ENCODE measurements around the gene CRB2.

Gene CRB2

GRCh38 chr9:123419721-123420591 is 64.0 kb downstream of the CRB2 start:
- H3K9me3 Mint-ChIP-seq: no peaks in the 10 kb centered on the region

GRCh38 chr9:123420592-123421111 is 64.7 kb downstream of the CRB2 start:
- no peaks in the 10 kb centered on the region for H3K4me1 Mint-ChIP-seq
- no peaks in the 10 kb centered on the region for H3K9me3 Mint-ChIP-seq
- no peak overlapping the region for H3K4me3 Mint-ChIP-seq
- H3K36me3 Mint-ChIP-seq: no peaks in the 10 kb centered on the region
- DNase-seq (ENCODE audit: low spot score in 2 of 2): no peak
- no peak overlapping the region for H3K27ac Mint-ChIP-seq
- ATAC-seq: no peak

More at GRCh38 chr9:123419721-123420591, 64.0 kb downstream of the CRB2 start:
- Mint-ChIP-seq H3K4me3 (no peak overlapping the region), H3K36me3 (no peaks in the 10 kb centered on the region), H3K4me1 (no peaks in the 10 kb centered on the region), H3K27ac (peak overlapping the region; percentile 9)
- DNase-seq (ENCODE audit: low spot score in 2 of 2): no peak
- ATAC-seq: no peak

DNA sequence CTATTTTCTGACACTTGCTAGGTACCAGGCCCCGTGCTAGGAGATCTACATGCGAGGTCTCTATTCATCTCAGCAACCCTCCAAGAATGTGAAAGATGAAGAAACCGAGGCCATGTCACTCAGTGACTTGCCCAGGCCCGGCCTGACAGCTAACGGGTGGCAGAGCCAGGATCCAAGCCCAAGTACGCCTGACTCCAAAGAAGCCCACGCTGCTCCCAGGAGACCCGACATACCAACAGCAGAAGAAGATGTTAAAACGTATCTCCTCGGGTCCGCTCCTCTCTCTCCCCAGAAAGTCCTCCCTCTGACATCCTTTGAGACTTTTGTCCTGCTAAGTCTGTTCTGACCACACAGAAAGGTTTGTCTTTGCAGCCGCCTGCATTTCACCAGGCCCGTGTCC is 65.2 kb downstream of the CRB2 start:
- DNase-seq (ENCODE audit: low spot score in 2 of 2): no peak
- Mint-ChIP-seq H3K4me3 (no peak overlapping the region), H3K36me3 (no peaks in the 10 kb centered on the region), H3K27ac (no peak overlapping the region), H3K4me1 (no peaks in the 10 kb centered on the region), H3K9me3 (no peaks in the 10 kb centered on the region)
- no peak for ATAC-seq

DNA sequence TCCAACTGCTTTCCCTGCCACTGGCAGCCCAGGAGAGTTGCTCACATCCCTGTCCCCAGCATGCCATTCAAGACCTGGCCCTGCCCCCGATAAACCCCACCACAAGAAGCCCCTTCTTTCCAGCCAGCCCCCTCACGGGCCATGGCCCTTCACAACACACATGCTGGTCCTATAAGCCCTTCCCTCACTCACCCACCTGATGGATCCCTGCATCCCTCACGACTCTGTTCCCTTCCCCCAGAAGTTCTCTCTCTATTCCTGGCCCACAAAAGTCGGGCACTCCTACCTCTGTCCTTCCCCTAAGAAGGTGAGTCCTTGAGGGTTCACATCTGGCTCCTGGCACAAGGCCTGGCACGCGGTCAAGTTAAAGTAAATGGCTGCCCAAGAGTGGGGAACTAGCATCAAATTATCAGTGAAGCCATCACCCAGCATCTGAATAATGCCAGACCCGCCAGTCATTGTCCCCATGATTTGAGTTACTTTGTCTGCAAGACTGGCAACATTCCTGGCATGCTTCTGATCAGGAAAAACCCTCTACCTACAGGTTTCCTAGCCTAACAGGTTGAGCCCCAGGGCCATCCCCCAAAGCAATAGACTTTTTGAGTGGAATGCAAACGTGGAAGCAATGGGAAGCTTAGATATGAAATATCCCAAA is 65.9 kb downstream of the CRB2 start:
- Mint-ChIP-seq H3K9me3 (no peaks in the 10 kb centered on the region), H3K4me1 (no peaks in the 10 kb centered on the region), H3K27ac (peak overlapping the region; percentile 41), H3K36me3 (no peaks in the 10 kb centered on the region), H3K4me3 (no peak overlapping the region)
- DNase-seq (ENCODE audit: low spot score in 2 of 2) (no peak), ATAC-seq (no peak)

DNA sequence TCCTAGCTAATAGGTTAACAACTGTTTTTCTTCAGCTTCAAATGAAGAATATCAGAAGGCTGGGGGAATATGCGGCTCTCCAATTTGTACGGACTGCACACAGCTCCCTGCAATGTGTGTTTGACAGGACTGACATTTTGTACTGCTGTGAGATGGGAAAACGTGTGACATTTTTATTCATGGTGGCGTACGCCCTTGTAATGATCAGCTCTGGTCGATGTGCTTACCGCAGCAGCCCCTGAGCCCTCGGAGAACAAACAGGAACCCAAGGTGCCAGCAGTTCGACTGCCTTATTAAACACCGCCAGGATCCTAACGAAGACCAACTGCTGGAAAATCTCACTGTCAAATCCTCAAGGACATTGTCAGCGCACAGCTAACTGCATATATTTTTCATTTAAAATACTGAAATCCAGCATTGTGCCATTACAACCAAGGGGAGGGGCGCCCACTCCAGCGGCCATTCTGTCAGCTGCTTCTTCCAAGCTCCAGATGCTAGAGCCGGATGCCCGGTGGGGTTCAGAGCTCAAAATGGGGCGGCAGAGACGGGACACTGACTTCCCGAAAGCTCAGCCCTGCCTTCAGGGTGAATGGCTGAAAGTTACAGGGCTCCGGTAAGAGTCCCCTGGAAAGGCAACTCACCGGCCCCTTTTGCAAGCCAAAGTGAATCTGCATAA is 66.8 kb downstream of the CRB2 start:
- Mint-ChIP-seq H3K36me3 (peaks cover 3% of the 10 kb centered on the region), H3K9me3 (no peaks in the 10 kb centered on the region), H3K4me3 (no peak overlapping the region), H3K4me1 (no peaks in the 10 kb centered on the region), H3K27ac (no peak overlapping the region)
- DNase-seq (ENCODE audit: low spot score in 2 of 2): no peak
- no peak for ATAC-seq

DNA sequence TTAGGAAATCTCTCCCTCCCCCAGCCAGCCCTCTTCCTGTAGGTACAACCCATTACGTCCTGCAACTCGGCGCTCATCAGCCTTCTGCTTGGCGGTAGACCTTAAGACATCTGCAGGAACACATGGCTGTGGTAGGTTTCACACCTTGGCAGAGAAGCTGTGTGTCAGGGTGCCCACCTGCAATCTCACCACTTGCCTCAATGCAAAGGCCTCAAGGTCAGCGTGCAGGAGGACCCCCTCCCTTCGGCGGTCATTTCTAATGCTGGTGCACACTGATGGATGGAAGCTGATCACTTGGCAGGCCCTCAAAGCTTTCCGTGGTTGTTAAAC is 67.3 kb downstream of the CRB2 start:
- H3K27ac Mint-ChIP-seq: no peak overlapping the region

DNA sequence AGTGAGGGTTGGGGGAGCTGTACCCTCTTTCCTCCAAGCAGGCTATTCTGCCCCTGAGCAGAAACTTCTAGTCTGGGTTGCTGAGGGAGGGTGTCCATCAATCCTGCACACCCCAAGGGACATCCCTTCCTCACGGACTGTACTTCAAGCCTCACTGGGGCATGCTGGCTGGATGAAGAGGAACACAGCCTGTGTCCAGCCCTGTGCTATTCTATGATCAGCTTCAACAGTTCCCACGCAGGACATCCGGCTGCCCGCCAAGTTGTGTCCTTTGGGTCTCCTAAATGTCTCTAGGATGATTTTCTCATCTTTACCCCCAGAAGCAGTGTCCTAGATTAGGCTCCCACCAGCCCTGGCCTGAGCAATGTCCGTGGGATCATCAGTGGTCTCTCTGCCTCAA is 68.1 kb downstream of the CRB2 start:
- ATAC-seq (no peak), DNase-seq (ENCODE audit: low spot score in 2 of 2) (no peak)
- no peak overlapping the region for H3K27ac Mint-ChIP-seq
- no peaks in the 10 kb centered on the region for H3K9me3 Mint-ChIP-seq
- no peaks in the 10 kb centered on the region for H3K4me1 Mint-ChIP-seq
- no peak overlapping the region for H3K4me3 Mint-ChIP-seq
- H3K36me3 Mint-ChIP-seq: peaks cover 8% of the 10 kb centered on the region

More for the DNA sequence above, 67.3 kb downstream of the CRB2 start:
- H3K36me3 Mint-ChIP-seq: peaks cover 8% of the 10 kb centered on the region
- H3K4me3 Mint-ChIP-seq: no peak overlapping the region
- H3K4me1 Mint-ChIP-seq: no peaks in the 10 kb centered on the region
- H3K9me3 Mint-ChIP-seq: no peaks in the 10 kb centered on the region
- DNase-seq (ENCODE audit: low spot score in 2 of 2): no peak
- no peak for ATAC-seq

DNA sequence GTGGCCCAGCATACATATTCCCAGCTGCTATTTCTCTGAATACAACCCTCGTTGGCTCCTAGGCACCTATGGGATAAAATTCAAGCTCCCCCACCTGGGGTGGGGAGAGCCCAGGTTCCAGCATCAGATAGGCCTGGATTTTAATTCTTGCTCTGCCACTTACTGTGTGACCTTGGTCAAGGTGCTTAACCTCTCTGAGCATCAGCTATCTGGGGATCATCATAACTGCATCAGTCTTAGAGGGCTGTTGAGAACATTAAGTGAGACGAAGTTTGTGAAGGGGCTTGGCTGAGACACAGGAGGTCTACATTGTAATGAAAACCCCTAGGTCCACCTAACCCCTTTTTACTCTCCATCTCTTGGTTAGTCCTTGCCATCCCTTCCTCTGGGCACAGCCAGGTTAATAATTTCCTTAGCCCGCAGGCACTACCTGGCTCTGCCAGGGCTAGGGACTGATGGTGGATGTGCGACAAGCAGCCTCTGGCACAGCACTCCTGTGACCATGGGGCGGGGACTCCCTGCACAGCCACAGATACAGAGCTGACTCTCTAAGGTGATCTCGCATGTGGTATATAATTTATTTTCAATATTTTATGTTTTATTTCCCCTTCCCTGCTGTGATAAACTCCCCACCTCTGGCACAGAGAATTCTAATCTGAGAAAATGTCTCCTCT is 68.7 kb downstream of the CRB2 start:
- no peak for DNase-seq (ENCODE audit: low spot score in 2 of 2)

GRCh38 chr9:123425261-123425821 is 69.3 kb downstream of the CRB2 start:
- no peaks in the 10 kb centered on the region for H3K4me1 Mint-ChIP-seq

More for the DNA sequence above, 68.7 kb downstream of the CRB2 start:
- peaks cover 8% of the 10 kb centered on the region for H3K36me3 Mint-ChIP-seq
- H3K4me1 Mint-ChIP-seq: no peaks in the 10 kb centered on the region
- peak overlapping the region; percentile 67 for H3K27ac Mint-ChIP-seq
- ATAC-seq: no peak
- H3K9me3 Mint-ChIP-seq: no peaks in the 10 kb centered on the region
- H3K4me3 Mint-ChIP-seq: no peak overlapping the region

DNA sequence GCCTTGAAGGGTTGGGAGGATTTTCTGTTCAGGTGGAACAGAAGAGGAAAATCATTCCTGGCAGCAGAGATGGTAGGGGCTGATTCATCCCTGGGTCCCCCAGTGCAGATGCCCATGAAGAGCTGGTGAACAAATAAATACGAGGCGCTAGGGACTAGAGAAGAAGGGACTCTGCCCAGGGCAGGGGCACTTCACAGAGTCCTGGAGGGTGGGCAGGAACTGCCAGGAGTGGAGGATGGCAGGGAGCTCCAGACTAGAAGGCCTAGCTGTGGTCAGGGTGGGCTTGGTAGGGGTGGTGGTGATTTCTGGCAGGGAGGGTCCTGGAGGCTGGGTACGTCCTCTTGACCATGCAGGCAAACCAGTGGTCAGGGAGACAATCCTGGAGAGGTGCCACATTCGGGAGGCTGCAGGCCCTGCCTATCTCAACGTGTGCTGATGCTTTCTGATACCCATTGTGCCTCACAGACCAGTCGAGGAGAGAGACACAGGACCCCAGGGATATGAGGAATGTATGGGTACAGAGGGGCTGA is 69.9 kb downstream of the CRB2 start:
- no peak overlapping the region for H3K27ac Mint-ChIP-seq
- ATAC-seq (no peak), DNase-seq (ENCODE audit: low spot score in 2 of 2) (no peak)
- peaks cover 8% of the 10 kb centered on the region for H3K36me3 Mint-ChIP-seq
- no peaks in the 10 kb centered on the region for H3K9me3 Mint-ChIP-seq
- H3K4me1 Mint-ChIP-seq: no peaks in the 10 kb centered on the region
- no peak overlapping the region for H3K4me3 Mint-ChIP-seq

More at GRCh38 chr9:123425261-123425821, 69.3 kb downstream of the CRB2 start:
- DNase-seq (ENCODE audit: low spot score in 2 of 2) (no peak), ATAC-seq (no peak)
- Mint-ChIP-seq H3K27ac (peak overlapping the region; percentile 67), H3K9me3 (no peaks in the 10 kb centered on the region), H3K4me3 (no peak overlapping the region), H3K36me3 (peaks cover 8% of the 10 kb centered on the region)

DNA sequence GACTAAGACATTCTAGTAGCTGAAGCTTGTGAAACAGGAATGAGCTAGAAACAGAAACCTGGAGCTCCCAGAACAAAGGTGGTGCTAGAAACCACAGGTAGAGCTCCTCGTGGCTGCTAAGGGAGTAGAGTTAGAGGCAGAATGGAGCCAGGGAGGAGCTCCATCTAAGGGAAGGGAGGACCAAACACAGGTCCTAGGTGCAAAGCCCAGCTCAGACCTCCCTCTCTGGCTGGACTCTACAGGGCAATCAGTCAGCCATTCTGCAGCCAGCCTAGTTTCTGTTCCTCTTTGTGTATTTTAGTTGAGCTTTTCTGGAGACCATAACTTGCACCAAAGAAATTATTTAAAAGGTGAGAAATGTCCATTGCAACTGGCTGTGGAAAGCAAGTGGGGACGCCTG is 70.4 kb downstream of the CRB2 start:
- H3K9me3 Mint-ChIP-seq: no peaks in the 10 kb centered on the region
- DNase-seq (ENCODE audit: low spot score in 2 of 2) (no peak), ATAC-seq (no peak)
- no peak overlapping the region for H3K4me3 Mint-ChIP-seq
- H3K4me1 Mint-ChIP-seq: no peaks in the 10 kb centered on the region
- H3K27ac Mint-ChIP-seq: no peak overlapping the region
- peaks cover 8% of the 10 kb centered on the region for H3K36me3 Mint-ChIP-seq

Measured in stimulated activated effector memory CD8-positive, alpha-beta T cell treated with anti-CD3 and anti-CD28 coated beads, Interleukin-12 subunit alpha, Interleukin-12 subunit beta, amount 100 ng/mL, for 72 hours (primary cell).